Measurements from ENCODE around the gene MAPK10. TPM values are rescaled to one million over a fixed set of nuclear protein-coding genes. Genes with fewer than 3 reads are reported as not detected.
"Not testable (repeated sequence)": the region's sequence is repeated elsewhere in the genome, so short reads cannot be mapped to it uniquely, and the experiment has no call there.

The MAPK10 gene
- total RNA-seq, 1 donor from 2014 or later, result 2.2 TPM

DNA sequence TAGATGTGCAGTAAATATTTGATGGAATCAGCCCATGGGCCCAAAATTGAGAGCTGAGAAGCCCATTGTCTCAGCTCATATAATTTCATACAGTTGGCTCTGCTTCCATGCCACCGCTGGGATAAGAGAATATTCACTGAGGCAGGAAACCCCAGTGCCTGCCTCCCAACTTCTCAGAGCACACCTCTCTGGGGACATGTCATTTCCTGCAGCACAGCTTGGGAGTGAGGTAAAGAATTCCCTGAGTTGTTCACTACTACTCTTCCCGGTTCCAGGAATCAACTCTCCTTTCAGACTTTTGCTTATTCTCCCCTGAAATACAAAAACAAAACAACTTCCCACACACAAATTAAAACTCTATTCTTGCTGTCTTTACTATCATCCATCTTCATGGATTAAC, 389.3 kb downstream of the MAPK10 start:
- DNase-seq (ENCODE audit: low read depth), result no peak
- no peak overlapping the region for H3K4me3 ChIP-seq (ENCODE audit: low read depth, low read length)
- TF ChIP-seq, protein P1, sequence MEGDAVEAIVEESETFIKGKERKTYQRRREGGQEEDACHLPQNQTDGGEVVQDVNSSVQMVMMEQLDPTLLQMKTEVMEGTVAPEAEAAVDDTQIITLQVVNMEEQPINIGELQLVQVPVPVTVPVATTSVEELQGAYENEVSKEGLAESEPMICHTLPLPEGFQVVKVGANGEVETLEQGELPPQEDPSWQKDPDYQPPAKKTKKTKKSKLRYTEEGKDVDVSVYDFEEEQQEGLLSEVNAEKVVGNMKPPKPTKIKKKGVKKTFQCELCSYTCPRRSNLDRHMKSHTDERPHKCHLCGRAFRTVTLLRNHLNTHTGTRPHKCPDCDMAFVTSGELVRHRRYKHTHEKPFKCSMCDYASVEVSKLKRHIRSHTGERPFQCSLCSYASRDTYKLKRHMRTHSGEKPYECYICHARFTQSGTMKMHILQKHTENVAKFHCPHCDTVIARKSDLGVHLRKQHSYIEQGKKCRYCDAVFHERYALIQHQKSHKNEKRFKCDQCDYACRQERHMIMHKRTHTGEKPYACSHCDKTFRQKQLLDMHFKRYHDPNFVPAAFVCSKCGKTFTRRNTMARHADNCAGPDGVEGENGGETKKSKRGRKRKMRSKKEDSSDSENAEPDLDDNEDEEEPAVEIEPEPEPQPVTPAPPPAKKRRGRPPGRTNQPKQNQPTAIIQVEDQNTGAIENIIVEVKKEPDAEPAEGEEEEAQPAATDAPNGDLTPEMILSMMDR (conservative IDR thresholded peaks at IDR 0.05; ENCODE audit: low read depth, low read length), result no peak

DNA sequence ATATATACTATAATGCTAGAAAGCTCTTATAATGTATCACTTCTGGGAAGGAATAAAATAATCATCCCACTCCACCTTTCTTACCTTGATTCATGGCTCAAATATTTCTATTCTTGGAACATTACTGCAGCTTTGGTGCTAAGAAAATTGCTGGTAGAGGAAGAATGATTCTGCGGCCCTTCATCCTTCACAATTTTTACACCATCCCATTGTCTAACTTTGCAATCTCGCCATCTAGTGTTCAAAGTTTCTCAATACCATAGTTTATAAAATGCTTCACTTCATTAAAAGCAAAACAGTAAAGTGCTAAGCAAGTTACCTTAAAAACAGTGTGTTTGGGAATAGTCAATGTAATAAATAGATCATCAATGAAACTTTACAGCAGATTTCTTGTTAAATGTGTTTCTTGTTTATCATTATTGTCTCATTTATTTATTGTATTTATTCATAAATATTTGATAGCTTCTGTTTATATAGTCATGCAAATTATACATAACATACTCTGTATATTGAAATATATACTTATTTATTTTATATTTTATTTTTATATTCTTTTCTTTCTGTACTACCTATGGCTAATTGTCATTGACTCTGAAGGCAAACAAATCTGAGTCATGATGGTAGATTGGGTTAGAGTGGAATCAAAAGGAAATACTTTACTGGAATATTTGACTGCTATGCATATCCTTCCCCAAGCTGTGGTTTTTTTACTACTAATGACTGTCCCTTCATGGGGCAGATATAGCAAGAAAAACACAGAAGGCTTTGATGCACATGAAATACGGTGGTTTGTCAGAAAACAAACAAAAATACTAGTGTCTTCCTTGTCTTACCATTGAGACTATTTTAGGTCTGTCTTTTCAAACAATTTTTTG, 390.7 kb downstream of the MAPK10 start:
- DNase-seq (ENCODE audit: low read depth), result no peak
- no peak overlapping the region for H3K4me3 ChIP-seq (ENCODE audit: low read depth, low read length)
- TF ChIP-seq, protein P1 (conservative IDR thresholded peaks at IDR 0.05; ENCODE audit: low read depth, low read length), result peak; percentile 62

- no peak overlapping the region for H3K4me3 ChIP-seq (ENCODE audit: low read depth, low read length)
- no peak for DNase-seq (ENCODE audit: low read depth)
- TF ChIP-seq, protein P1 (conservative IDR thresholded peaks at IDR 0.05; ENCODE audit: low read depth, low read length), result no peak
These were observed 392.0 kb downstream of the MAPK10 start for GRCh38 chr4:85967872-85968271.

GRCh38 chr4:85966373-85966772, 393.5 kb downstream of the MAPK10 start:
- TF ChIP-seq, protein P1 (conservative IDR thresholded peaks at IDR 0.05; ENCODE audit: low read depth, low read length), result no peak
- no peak for DNase-seq (ENCODE audit: low read depth)
- no peak overlapping the region for H3K4me3 ChIP-seq (ENCODE audit: low read depth, low read length)

DNA sequence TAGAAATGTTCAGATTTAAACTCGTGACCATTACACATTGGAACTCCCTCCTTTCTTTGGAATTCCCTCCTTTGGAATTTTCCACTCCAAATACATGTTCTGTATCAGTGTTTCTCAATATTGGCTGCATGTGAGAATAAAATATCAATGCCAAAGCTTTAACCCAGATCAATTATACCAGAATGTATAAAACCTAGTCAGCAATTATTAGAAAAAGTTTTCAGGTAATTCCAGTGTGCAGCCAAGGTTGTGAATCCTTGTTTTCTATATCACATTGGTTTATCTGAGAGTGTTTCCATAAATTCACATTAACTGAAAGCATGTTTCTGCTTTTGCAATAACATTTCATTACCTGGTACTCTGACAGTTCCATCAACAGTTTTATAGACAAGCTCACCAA, 394.3 kb downstream of the MAPK10 start:
- TF ChIP-seq, protein P1 (conservative IDR thresholded peaks at IDR 0.05; ENCODE audit: low read depth, low read length), result no peak
- DNase-seq (ENCODE audit: low read depth), result no peak
- no peak overlapping the region for H3K4me3 ChIP-seq (ENCODE audit: low read depth, low read length)

- not testable (repeated sequence) for DNase-seq (ENCODE audit: low read depth); H3K4me3 ChIP-seq (ENCODE audit: low read depth, low read length)
These were observed 394.8 kb downstream of the MAPK10 start for GRCh38 chr4:85965017-85965416.

DNA sequence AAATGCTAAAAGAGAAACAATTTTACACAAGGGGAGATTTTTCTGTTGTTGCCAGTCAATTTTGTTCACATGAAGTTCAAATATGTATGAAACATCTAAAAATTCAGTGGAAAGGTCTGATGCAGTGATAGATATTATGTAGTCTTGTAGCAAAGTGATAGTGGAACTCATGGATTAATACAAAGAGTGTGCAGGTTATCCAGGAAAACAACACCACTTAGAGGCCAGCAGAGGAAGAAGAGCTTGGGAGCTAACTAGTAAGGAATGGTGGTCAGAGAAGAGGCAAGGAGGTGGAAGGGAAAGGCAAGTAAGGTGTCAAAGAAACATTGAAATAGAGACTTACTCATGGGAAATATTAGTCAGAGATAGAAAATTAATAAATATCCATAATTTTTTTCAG, 395.6 kb downstream of the MAPK10 start:
- no peak overlapping the region for H3K4me3 ChIP-seq (ENCODE audit: low read depth, low read length)
- TF ChIP-seq, protein P1 (conservative IDR thresholded peaks at IDR 0.05; ENCODE audit: low read depth, low read length), result peak; percentile 54
- DNase-seq (ENCODE audit: low read depth), result no peak

Measured in epithelial cell of proximal tubule (primary cell).